ENCODE results near the gene BET1.
"Not testable (repeated sequence)": the region's sequence is repeated elsewhere in the genome, so short reads cannot be mapped to it uniquely, and the experiment has no call there.

Gene BET1, protein sequence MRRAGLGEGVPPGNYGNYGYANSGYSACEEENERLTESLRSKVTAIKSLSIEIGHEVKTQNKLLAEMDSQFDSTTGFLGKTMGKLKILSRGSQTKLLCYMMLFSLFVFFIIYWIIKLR

DNA sequence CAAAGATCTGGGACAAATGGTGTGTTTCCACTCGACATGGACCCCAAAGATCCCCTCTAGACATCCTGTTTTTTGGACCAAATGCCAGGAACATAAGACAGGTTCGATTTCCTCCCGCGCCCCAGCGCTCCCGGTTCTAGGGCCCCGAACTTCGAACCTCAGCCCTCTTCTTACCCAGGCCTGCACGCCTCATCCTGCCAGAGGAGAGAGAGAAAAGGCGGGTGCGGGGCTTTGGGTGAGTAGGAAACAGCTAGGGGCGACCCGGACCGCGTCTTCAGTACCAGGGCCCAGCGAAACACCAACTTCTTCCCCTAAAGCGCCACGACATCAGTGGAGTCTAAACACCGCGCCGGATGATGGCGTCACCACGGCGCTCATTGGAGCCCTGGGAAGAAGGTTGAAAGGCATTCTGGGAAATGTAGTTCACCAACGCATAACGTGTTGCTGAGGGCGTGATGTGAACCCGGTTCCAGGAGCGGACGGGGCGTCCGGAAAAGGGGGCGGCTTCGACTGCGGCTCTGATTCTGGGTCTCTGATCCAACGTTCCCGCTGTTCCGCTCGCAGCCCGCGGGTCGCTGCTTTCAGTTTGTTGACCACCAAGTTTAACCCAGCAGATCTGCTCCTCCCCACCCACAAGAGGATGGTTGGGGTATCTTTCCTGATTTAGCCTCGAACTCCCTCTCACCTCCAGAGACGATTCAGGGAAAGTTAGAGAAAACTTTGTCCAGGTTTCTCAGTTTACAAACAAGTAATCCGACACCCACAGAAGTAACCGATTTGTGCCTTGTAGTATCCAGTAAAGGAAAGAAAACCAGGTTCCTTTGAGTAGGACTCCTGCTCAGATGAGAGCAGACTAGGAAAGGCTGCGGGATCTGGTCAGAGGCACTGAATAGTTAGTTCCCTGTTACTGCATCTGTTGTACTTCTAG, at the start of gene BET1:
TSS of gene BET1 (minus strand) at position 332 of the 928 bp plus-strand sequence. CDS start at position 193, 139 bp downstream.
- peak; percentile 94 to 98 for DNase-seq

GRCh38 chr7:94053532-94053931, 49.4 kb upstream of the BET1 start:
- no peak for DNase-seq

- DNase-seq: no peak
These were observed 48.4 kb upstream of the BET1 start for GRCh38 chr7:94052398-94053180.

GRCh38 chr7:94050046-94050445, 45.9 kb upstream of the BET1 start:
- no peak for DNase-seq

- peak in 1 of 2 experiments; percentile 18 for DNase-seq
These were observed 45.5 kb upstream of the BET1 start for GRCh38 chr7:94049615-94050014.

DNA sequence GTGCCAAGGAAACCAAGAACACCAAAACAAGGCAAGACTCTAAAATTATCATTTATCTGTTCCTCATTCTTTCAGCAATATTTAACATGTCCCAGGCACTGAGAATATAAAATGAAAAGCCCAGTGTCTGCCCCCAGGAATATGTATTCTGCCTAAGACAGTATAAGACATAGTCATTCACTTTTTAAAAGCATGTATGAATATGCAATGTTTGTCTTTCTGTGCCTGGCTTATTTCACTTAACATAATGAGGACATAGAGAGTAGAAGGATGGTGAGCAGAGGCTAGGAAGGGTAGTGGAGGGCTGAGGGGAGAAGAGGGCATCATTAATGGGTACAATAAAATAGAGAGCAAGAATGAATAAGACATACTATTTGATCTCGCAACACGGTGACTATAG, 44.6 kb upstream of the BET1 start:
- DNase-seq: no peak

DNA sequence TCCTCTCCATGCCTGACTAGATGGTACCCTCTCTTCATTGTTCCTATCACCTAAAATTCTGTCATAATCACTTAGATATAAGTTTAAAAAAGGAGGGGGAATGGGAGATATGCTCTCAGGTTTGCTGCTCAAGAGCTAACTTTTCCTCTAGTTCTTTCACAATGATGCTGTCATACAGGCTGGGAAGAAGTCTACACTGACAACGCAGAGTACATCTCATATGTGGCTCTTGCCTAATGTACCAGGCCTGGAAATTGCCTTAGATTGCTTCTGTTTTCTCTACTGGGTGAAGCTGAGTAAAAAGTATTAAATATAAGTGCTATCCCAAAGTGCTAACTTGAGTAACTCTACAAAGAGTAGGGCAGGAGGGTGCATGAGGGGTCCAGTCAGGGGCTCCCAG, 43.8 kb upstream of the BET1 start:
- DNase-seq: no peak

- no peak for DNase-seq
These were observed 41.4 kb upstream of the BET1 start for GRCh38 chr7:94045581-94045980.

GRCh38 chr7:94044806-94045205, 40.7 kb upstream of the BET1 start:
- DNase-seq: no peak

- DNase-seq: no peak
These were observed 39.1 kb upstream of the BET1 start for GRCh38 chr7:94043299-94043698.

- no peak for DNase-seq
These were observed 38.2 kb upstream of the BET1 start for GRCh38 chr7:94042381-94042780.

DNA sequence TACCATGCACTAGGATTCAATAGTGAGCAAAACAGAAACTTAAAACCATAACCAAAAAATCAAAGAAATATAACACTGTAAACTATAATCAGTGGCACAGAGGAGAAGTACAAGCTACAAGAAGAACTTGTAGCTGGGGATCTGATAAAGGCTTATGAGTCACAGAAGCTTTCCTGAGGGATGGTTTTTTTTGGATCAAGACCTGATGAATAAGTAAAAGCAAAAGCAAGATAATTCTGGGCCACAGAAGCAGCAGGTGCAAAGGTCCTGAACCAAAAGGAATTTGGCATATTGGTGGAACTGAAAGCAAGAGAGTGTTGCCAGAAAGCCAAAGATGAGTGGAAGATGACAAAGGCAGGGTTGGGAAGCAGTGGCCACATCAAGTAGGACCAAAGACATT, 37.4 kb upstream of the BET1 start:
- no peak for DNase-seq

GRCh38 chr7:94040254-94040653, 36.1 kb upstream of the BET1 start:
- DNase-seq: no peak

GRCh38 chr7:94039368-94040035, 35.3 kb upstream of the BET1 start:
- no peak for DNase-seq

DNA sequence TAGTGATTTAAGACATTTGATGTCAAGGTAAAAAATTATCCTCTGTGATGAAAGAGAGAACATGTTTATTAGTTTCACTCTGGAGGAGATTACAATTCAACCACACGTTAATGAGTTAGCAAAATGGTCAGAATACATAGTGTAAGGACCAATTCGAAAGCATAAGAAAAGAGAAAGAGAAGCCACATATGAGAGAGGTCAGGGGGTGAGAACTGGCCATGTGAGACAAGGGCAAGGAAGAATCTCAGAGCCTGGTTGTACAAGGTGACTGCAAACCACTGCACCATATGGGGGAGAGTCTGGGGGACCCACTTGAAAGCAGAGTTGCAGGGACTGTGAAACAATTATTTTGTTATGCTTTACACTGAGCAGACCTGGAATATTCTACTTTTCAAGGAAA, 27.7 kb upstream of the BET1 start:
- no peak for DNase-seq

GRCh38 chr7:94030634-94031033, 26.5 kb upstream of the BET1 start:
- DNase-seq: no peak

DNA sequence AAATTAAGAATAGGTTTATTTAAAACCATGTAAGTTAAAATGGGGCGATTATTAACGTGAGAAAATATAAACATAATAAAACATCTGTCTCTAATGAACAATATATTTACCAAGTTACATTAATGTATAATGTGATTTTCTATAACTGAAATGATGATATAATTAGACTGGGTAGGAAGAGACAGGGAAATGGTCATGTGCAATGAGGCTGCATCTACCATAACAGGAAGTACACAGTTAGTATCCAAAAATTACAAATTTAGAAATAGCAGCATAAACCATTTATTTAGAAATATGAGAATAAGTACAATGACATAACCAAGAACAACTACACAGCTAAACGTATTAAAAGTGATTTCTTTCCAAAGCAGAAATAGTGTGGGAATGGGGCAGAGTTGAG, 25.8 kb upstream of the BET1 start:
- DNase-seq: no peak

DNA sequence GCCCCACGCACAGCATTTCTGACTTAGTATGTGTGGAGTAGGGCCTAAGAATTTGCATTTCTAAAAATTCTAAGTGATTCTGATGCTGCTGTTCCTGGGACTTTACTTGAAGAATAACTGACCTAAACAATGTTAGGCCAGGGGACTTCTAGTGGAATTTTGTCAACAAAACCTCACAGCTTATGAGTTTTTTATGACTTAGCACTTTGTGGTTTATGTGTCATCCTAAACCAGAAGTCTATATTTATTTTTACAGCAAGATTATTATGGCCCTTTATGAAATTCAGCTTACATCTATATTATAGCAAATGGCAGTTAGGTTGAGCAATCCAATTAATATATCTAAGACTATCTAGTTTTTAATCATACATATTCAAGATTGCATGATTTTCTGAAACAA, 24.6 kb upstream of the BET1 start:
- no peak for DNase-seq

- DNase-seq: not testable (repeated sequence)
These were observed 22.5 kb upstream of the BET1 start for GRCh38 chr7:94026619-94027018.

DNA sequence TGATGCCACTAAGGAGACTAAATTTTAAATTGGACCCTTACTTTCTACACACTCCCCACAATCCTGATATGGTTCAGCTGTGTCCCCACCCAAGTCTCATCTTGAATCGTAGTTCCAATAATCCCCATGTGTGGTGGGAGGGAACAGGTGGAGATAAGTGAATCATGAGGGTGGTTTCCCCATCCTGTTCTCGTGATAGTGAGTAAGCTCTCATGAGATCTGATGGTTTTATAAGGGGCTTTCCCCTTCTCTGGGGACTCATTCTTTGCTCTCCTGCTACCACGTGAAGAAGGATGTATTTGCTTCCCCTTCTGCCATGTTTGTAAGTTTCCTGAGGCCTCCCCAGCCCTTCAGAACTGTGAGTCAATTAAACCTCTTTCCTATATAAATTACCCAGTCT, 18.4 kb upstream of the BET1 start:
- no peak for DNase-seq

GRCh38 chr7:94016786-94017185, 12.6 kb upstream of the BET1 start:
- no peak for DNase-seq

DNA sequence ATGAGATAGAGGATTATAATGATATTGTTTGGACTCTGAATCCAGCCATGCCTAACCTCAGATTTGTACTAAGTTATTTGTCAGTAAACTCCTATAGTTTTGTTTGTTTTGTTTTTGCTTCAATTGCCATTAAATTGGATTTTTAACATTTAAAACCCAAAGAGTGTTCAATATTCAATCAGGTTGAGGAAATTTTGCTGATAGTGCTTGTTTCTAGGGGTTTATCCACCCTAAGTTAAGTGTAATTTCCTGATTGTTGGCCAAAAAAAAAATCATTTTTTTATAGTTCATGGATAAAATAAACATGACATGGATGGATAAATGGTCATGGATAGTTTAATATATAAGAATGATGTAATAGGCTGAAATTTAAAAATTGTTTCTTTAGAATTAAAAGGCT, 11.4 kb upstream of the BET1 start:
- no peak for DNase-seq

GRCh38 chr7:94012746-94013145, 8.6 kb upstream of the BET1 start:
- no peak for DNase-seq
